Epithelial cell of proximal tubule (primary cell): ENCODE results near the gene NXF2. TPM values are rescaled to one million over a fixed set of nuclear protein-coding genes. Genes with fewer than 3 reads are reported as not detected.
A peak's percentile ranks its signal among the peaks of the same experiment; 100 is the strongest.
"Not testable (repeated sequence)": the region's sequence is repeated elsewhere in the genome, so short reads cannot be mapped to it uniquely, and the experiment has no call there.

Experiments used
- DNase-seq: peaks from one replicate; pipeline ENCODE4 v3.0.0-alpha.2; 2011; ENCODE audit warnings: low read depth
- H3K4me3 ChIP-seq: 2 replicates; pipeline ENCODE4 v1.5.1; 2011; ENCODE audit warnings: low read depth, mild to moderate bottlenecking, low read length
- total RNA-seq: library from RNA; depleted of rRNA; stranded (reverse); fragments of >200 nt; gene quantifications from 2 replicates; pipeline ENCODE4 v1.2.3, GENCODE V29; 2015
- TF ChIP-seq, protein P1 (sequence below): conservative IDR thresholded peaks from 2 replicates; pipeline ENCODE4 v1.5.1; 2012; ENCODE audit warnings: low read depth, mild to moderate bottlenecking, low read length

Gene NXF2, protein sequence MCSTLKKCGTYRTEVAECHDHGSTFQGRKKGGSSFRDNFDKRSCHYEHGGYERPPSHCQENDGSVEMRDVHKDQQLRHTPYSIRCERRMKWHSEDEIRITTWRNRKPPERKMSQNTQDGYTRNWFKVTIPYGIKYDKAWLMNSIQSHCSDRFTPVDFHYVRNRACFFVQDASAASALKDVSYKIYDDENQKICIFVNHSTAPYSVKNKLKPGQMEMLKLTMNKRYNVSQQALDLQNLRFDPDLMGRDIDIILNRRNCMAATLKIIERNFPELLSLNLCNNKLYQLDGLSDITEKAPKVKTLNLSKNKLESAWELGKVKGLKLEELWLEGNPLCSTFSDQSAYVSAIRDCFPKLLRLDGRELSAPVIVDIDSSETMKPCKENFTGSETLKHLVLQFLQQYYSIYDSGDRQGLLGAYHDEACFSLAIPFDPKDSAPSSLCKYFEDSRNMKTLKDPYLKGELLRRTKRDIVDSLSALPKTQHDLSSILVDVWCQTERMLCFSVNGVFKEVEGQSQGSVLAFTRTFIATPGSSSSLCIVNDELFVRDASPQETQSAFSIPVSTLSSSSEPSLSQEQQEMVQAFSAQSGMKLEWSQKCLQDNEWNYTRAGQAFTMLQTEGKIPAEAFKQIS
- not detected in 2 replicates for total RNA-seq

DNA sequence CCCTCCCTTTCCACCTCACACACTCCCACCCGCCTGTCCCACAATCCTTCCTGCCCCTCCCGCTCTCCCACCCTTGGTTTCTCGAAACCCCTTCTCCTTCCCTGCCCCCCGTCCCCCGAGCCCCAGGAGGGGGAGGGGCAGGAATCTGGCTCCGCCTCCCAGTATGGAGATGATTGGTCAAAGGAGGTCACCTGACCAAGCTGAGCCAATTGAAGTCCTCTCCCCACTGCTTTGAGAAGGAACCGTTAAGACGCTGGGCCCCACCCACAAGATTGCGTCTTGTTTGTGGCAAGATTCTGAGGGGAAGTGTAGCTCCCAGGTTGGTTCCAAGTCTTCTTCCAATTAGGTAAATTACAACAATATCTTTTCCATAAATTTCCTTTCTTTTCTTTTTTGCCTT, at the start of gene NXF2:
Gene NXF2, plus strand, starts transcription at position 275 of the 400 bp plus-strand sequence. CDS start 59,912 bp downstream, outside the sequence.
- H3K4me3 ChIP-seq, DNase-seq: not testable (repeated sequence)

DNA sequence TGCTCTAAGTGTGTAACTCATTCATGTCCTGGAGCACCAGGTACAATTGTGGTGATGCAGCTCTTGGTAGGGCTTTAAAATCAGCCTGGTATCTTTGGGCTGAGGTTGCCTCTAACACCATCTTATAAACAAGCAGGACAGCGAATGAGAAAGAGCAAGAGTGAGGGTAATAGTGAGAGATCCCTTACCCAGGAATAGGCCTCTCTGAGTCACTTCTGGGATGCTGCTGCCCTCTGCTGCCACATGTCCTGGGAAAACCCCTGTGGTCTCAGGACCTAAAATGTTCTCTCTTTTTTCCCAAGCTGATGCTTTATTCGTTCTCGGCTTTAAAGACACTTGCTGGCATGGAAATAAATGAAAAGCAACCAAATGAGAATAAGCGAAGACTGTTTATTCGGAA, 39.0 kb upstream of the NXF2 start:
- H3K4me3 ChIP-seq, DNase-seq: not testable (repeated sequence)

DNA sequence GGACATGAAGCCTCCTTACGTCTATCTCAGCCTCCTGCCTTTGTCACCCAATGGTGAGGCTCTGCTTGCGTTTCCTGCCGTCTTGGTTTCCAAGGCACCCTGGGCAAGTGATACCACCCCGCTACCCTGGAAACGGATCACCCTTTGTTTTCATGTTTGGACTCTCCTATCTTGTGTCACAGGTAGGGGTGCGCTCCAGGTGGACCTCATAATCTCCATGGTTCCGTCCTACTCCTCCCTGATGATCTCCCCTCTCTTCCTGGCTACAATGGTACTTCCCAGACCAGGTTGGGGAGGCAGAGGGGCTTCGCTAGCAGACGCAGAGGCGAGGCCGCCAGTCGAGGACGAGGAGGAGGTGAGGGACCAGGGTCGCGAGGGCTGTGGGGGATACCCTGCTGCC, 32.0 kb upstream of the NXF2 start, which contains the start of gene TCP11X1:
Gene TCP11X1, plus strand, starts transcription at position 316 of the 400 bp plus-strand sequence.
- H3K4me3 ChIP-seq, DNase-seq: not testable (repeated sequence)

DNA sequence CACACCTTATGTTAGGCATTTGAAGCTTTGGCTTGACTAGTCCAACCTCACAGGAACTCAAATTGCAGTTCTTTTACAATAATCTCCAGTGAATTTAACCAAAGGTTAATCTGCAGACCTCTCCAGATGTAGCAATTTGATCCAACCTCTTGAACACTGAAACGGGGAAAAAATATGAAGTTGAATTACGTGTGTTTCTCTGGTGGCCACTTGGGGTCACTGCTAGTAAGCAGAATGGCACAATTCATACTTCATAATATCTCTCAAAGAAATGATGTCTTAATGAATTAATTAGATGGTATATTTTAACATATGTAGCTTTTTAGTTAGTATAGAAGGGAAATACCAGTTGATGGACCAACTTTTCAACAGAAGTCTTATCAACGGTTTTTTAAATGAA, 30.5 kb upstream of the NXF2 start:
- not testable (repeated sequence) for H3K4me3 ChIP-seq, DNase-seq

DNA sequence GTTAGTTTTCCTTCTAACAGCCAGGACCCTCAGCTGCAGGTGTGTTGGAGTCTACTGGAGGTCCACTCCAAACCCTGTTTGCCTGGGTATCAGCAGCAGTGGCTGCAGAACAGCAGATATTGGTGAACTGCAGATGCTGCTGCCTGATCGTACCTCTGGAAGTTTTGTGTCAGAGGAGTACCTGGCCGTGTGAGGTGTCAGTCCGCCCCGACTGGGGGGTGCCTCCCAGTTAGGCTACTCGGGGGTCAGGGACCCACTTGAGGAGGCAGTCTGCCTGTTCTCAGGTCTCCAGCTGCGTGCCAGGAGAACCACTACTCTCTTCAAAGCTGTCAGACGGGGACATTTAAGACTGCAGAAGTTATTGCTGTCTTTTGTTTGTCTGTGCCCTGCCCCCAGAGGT, 11.3 kb upstream of the NXF2 start:
- not testable (repeated sequence) for DNase-seq, H3K4me3 ChIP-seq

DNA sequence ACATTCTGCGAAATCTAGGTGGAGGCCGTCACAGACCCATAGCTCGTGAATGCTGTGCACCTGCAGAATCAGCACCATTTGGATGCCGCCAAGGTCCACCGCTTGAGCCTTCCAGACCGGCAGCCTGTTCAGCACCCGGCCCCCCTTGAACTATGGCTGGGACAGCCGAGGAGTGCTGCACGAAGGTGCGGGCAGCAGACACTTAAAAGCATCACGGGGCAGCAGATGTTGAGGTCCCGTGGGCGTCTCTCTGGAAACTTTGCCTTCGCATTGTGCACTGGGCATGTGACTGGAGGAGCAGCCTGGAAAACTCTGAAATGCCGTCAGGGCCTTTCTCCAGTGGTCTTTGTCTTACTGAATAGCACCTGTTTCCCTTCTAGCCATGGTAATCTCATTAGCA, 6.7 kb upstream of the NXF2 start:
- H3K4me3 ChIP-seq, DNase-seq: not testable (repeated sequence)

DNA sequence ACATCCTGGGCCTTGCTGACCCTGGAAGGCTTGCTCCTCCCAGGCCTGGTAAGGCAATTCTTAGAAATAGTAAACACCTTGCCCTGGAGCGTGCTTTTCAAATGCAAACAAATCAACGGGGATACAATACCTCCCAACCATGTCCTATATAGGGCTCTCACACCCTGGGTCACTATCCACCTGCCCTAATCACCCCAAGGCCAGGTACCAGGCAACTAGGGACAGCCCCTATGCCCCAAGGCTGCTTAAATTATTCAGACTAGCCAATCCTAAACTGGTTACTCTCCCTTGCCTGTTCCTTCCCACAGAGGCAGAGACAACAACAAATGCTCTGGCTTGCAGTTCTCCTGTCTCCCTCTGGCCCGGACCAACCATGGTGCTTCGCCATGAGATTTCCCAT, 25.3 kb downstream of the NXF2 start:
- DNase-seq, H3K4me3 ChIP-seq: not testable (repeated sequence)

DNA sequence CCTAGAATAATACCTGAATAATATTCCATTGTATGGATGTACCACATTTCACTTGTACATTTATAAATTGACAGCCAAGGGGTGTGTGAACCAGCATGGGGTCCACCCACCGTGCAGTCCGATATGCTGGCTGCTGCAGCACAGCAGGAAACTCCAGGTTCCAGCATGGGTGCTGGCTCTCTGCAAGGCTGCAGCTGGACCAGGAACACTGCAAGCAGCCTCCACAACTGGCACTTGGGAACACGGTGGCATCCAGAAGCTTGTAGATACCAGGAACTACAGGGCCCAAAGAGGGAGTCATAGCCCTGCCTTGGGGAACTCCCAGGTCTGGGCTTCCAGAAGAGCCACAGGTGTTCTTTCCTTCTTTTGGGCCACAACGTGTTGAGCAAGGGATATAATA, 91.2 kb downstream of the NXF2 start:
- H3K4me3 ChIP-seq, result no peak overlapping the region
- DNase-seq, result no peak
- TF ChIP-seq, protein P1, sequence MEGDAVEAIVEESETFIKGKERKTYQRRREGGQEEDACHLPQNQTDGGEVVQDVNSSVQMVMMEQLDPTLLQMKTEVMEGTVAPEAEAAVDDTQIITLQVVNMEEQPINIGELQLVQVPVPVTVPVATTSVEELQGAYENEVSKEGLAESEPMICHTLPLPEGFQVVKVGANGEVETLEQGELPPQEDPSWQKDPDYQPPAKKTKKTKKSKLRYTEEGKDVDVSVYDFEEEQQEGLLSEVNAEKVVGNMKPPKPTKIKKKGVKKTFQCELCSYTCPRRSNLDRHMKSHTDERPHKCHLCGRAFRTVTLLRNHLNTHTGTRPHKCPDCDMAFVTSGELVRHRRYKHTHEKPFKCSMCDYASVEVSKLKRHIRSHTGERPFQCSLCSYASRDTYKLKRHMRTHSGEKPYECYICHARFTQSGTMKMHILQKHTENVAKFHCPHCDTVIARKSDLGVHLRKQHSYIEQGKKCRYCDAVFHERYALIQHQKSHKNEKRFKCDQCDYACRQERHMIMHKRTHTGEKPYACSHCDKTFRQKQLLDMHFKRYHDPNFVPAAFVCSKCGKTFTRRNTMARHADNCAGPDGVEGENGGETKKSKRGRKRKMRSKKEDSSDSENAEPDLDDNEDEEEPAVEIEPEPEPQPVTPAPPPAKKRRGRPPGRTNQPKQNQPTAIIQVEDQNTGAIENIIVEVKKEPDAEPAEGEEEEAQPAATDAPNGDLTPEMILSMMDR, result no peak

DNA sequence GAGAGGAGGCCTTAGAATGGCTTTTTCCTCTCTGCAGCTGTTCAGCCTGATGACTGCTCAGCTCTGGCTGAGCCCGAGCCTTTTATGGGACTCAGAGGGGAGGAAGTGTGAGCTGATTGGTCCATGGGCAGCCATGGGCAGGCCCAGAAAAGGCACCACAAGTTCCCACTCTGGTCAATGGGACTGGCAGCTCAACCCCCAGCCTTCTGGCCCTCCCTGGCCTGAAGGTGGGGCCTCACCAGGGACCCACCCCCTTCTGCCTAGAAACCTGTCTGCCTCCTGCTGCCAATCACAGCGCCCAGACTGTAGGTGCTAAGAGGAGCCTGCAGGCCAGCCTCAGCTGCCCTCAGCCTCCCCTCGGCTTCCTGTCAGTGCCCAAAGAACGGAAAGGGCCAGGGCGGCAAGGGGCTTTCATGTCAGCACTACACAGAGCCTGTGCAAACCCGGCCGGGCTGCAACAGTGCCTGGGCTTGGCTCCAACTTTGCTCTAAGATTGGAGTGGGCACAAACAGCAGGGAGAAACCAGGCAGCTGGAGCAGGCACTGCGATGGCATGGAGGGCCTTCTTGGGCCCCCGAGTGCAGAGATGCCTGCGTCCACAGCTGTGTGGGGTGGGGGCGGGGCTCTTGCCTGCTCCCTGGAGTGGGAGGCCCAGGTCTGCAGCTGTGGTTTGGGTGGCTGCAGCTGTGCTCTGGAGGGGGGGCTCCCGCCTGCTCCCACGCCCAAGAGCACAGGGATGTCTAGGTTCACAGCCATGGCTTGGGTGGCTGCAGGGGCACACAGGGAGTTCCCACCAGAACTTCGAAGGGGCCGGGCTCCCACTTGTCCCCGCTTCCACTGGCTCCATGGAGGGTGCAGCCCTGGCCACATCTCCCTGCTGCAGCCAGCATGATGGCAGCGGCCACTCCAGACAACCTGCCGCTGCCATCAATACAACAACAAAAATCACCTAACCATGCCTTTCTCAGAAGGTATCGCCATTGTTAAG, 92.6 kb downstream of the NXF2 start:
- no peak for DNase-seq
- no peak overlapping the region for H3K4me3 ChIP-seq
- TF ChIP-seq, protein P1, result no peak

DNA sequence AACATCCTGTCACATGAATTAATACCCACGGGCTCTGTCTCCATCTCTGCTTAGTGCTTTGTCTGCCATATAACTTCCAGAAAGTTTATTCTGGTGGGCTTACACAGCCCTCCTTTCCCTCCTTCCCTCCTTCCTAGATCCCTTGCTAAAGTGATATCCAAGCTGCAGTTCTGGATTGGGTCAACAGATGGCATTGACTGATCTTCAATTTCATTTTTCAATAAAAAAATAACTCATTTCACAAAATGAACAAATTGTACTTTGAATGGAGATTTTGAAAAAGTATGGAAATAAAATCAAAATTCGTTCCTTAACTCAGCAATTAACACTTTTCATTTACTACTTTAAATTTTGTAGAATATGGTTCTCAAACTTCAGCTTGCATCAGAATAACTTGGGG, 94.9 kb downstream of the NXF2 start:
- DNase-seq, result no peak
- TF ChIP-seq, protein P1, result peak; percentile 26
- no peak overlapping the region for H3K4me3 ChIP-seq
